H9 (cell line): ENCODE data around the gene BIRC7. TPM values are rescaled to one million over a fixed set of nuclear protein-coding genes. Genes with fewer than 3 reads are reported as not detected.

Experiments used
- DNase-seq: peaks from one replicate; pipeline ENCODE4 v3.0.0-alpha.2; 2017
- H2AFZ ChIP-seq: one replicate; pipeline ENCODE4 v1.6.1; 2013; ENCODE audit warnings: mild to moderate bottlenecking, low read length, control low read depth, moderate library complexity
- H2AK5ac ChIP-seq: 2 replicates; pipeline ENCODE4 v1.6.1; 2013; ENCODE audit warnings: low read length, control low read depth, mixed read lengths; ENCODE audit not compliant: insufficient read length
- H2BK120ac ChIP-seq: one replicate; pipeline ENCODE4 v1.6.1; 2013; ENCODE audit warnings: low read depth, mild to moderate bottlenecking, low read length, control low read depth, inconsistent platforms; ENCODE audit not compliant: poor library complexity, severe bottlenecking
- H2BK12ac ChIP-seq: 2 replicates; pipeline ENCODE4 v1.6.1; 2013; ENCODE audit warnings: low read length, control low read depth, mixed read lengths, low read depth; ENCODE audit not compliant: insufficient read length
- H2BK15ac ChIP-seq: 2 replicates; pipeline ENCODE4 v1.6.1; 2013; ENCODE audit warnings: low read depth, low read length, control low read depth
- H2BK20ac ChIP-seq: one replicate; pipeline ENCODE4 v1.6.1; 2013; ENCODE audit warnings: low read depth, mild to moderate bottlenecking, low read length, control low read depth, inconsistent platforms; ENCODE audit not compliant: poor library complexity, severe bottlenecking
- H2BK5ac ChIP-seq: 2 replicates; pipeline ENCODE4 v1.6.1; 2013; ENCODE audit warnings: low read length, control low read depth, mixed read lengths; ENCODE audit not compliant: insufficient read length
- H3K14ac ChIP-seq: 2 replicates; pipeline ENCODE4 v1.6.1; 2013; ENCODE audit warnings: low read length, control low read depth; ENCODE audit not compliant: insufficient read depth
- H3K18ac ChIP-seq: 2 replicates; pipeline ENCODE4 v1.6.1; 2013; ENCODE audit warnings: low read depth, mild to moderate bottlenecking, mixed read lengths, low read length, control low read depth; ENCODE audit not compliant: insufficient read length
- H3K23ac ChIP-seq: 2 replicates; pipeline ENCODE4 v1.6.1; 2013; ENCODE audit warnings: low read length, control low read depth, mixed read lengths, low read depth; ENCODE audit not compliant: insufficient read length
- H3K23me2 ChIP-seq: 2 replicates; pipeline ENCODE4 v1.6.1; 2013; ENCODE audit warnings: low read depth, mild to moderate bottlenecking, mixed read lengths, low read length, control low read depth; ENCODE audit not compliant: insufficient read length, poor library complexity, severe bottlenecking
- H3K27ac ChIP-seq: 2 replicates; pipeline ENCODE4 v1.5.1; 2013; ENCODE audit warnings: low read length, control low read depth, mixed read lengths, low read depth; ENCODE audit not compliant: insufficient read length
- H3K27me3 ChIP-seq: 2 replicates; pipeline ENCODE4 v1.6.1; 2013; ENCODE audit warnings: low read length, control low read depth, inconsistent platforms; ENCODE audit not compliant: insufficient read depth
- H3K4ac ChIP-seq: 2 replicates; pipeline ENCODE4 v1.6.1; 2013; ENCODE audit warnings: low read depth, mild to moderate bottlenecking, control low read depth, inconsistent platforms, low read length, moderate library complexity
- H3K4me1 ChIP-seq: 2 replicates; pipeline ENCODE4 v1.6.1; 2013; ENCODE audit warnings: low read length, control low read depth, inconsistent platforms; ENCODE audit not compliant: insufficient read depth
- H3K4me2 ChIP-seq: 2 replicates; pipeline ENCODE4 v1.6.1; 2013; ENCODE audit warnings: low read length, control low read depth, mixed read lengths; ENCODE audit not compliant: insufficient read length, insufficient read depth
- H3K56ac ChIP-seq: 2 replicates; pipeline ENCODE4 v1.6.1; 2013; ENCODE audit warnings: low read depth, mild to moderate bottlenecking, mixed read lengths, low read length, control low read depth; ENCODE audit not compliant: insufficient read length
- H3K79me1 ChIP-seq: 2 replicates; pipeline ENCODE4 v1.6.1; 2013; ENCODE audit warnings: low read depth, mild to moderate bottlenecking, moderate library complexity, low read length, control low read depth, inconsistent platforms; ENCODE audit not compliant: insufficient read depth, poor library complexity, severe bottlenecking
- H3K79me2 ChIP-seq: 2 replicates; pipeline ENCODE4 v1.6.1; 2013; ENCODE audit warnings: low read length, control low read depth, inconsistent platforms; ENCODE audit not compliant: insufficient read depth
- H3K9ac ChIP-seq: 2 replicates; pipeline ENCODE4 v1.6.1; 2013; ENCODE audit warnings: low read length, control low read depth, mixed read lengths; ENCODE audit not compliant: insufficient read length; ENCODE audit errors: extremely low read depth
- H3K9me3 ChIP-seq: one replicate; pipeline ENCODE4 v1.6.1; 2013; ENCODE audit warnings: low read depth, low read length, inconsistent platforms; ENCODE audit not compliant: control insufficient read depth
- H3T11ph ChIP-seq: one replicate; pipeline ENCODE4 v1.6.1; 2013; ENCODE audit warnings: mild to moderate bottlenecking, low read length, control low read depth, inconsistent platforms
- H4K20me1 ChIP-seq: one replicate; pipeline ENCODE4 v1.6.1; 2013; ENCODE audit not compliant: control insufficient read depth, insufficient read length, insufficient read depth
- H4K5ac ChIP-seq: 2 replicates; pipeline ENCODE4 v1.6.1; 2013; ENCODE audit warnings: low read depth, mild to moderate bottlenecking, mixed read lengths, low read length, control low read depth; ENCODE audit not compliant: insufficient read length
- H4K8ac ChIP-seq: replicated peaks from 2 replicates; pipeline ENCODE4 v1.6.1; 2013; ENCODE audit warnings: low read length, control low read depth, mixed read lengths, low read depth; ENCODE audit not compliant: insufficient read length
- H4K91ac ChIP-seq: 2 replicates; pipeline ENCODE4 v1.6.1; 2013; ENCODE audit warnings: low read depth, mild to moderate bottlenecking, moderate library complexity, mixed read lengths, low read length, control low read depth; ENCODE audit not compliant: insufficient read length
- H3K27ac Mint-ChIP-seq, 3 experiments: 2 replicates in 2 of 3; 3 replicates in 1 of 3; pipeline ENCODE4 v1.8.0; 2020 to 2021; ENCODE audit warnings: mixed read lengths in 3 of 3, mild to moderate bottlenecking in 1 of 3, moderate library complexity in 1 of 3
- H3K27me3 Mint-ChIP-seq: 2 replicates; pipeline ENCODE4 v1.8.0; 2021; ENCODE audit warnings: low read depth, mild to moderate bottlenecking, moderate library complexity, mixed read lengths
- H3K36me3 Mint-ChIP-seq, 3 experiments: 2 replicates in 2 of 3; 3 replicates in 1 of 3; pipeline ENCODE4 v1.8.0; 2020 to 2021; ENCODE audit warnings: low read depth in 3 of 3, mixed read lengths in 3 of 3; ENCODE audit not compliant: insufficient read depth in 1 of 3
- H3K4me1 Mint-ChIP-seq, 2 experiments: 2 replicates each; pipeline ENCODE4 v1.8.0; 2020; ENCODE audit warnings: mixed read lengths in 2 of 2
- H3K4me3 Mint-ChIP-seq, 2 experiments: 2 replicates in 1 of 2; 3 replicates in 1 of 2; pipeline ENCODE4 v1.8.0; 2020 to 2021; ENCODE audit warnings: mild to moderate bottlenecking in 2 of 2, mixed read lengths in 2 of 2, moderate library complexity in 1 of 2
- H3K9me3 Mint-ChIP-seq, 2 experiments: 2 replicates in 1 of 2; 3 replicates in 1 of 2; pipeline ENCODE4 v1.8.0; 2020; ENCODE audit warnings: mild to moderate bottlenecking in 2 of 2, mixed read lengths in 2 of 2, moderate library complexity in 1 of 2
- WGBS: extraction: QIAGEN DNeasy Blood & Tissue Kit; methylation state at CpG from one replicate; pipeline ENCODE4 v1.1.7; 2013; ENCODE audit warnings: missing lambda C conversion rate, low lambda C conversion rate, mixed read lengths; ENCODE audit not compliant: insufficient read length; ENCODE audit errors: extremely low coverage; 5-methylcytosine and 5-hydroxymethylcytosine counted together
- total RNA-seq: library from RNA; stranded (reverse); gene quantifications from 2 replicates; pipeline ENCODE4 v1.2.1, GENCODE V29; 2021
- TF ChIP-seq, protein P1 (sequence below): fragments of 200-600 bp; sonication (generic); conservative IDR thresholded peaks from 3 replicates; pipeline ENCODE4 v1.8.0; 2021; ENCODE audit warnings: antibody characterized with exemption, mild to moderate bottlenecking

Gene BIRC7
- total RNA-seq, 1 experiment from 2014 or later, result not detected

DNA sequence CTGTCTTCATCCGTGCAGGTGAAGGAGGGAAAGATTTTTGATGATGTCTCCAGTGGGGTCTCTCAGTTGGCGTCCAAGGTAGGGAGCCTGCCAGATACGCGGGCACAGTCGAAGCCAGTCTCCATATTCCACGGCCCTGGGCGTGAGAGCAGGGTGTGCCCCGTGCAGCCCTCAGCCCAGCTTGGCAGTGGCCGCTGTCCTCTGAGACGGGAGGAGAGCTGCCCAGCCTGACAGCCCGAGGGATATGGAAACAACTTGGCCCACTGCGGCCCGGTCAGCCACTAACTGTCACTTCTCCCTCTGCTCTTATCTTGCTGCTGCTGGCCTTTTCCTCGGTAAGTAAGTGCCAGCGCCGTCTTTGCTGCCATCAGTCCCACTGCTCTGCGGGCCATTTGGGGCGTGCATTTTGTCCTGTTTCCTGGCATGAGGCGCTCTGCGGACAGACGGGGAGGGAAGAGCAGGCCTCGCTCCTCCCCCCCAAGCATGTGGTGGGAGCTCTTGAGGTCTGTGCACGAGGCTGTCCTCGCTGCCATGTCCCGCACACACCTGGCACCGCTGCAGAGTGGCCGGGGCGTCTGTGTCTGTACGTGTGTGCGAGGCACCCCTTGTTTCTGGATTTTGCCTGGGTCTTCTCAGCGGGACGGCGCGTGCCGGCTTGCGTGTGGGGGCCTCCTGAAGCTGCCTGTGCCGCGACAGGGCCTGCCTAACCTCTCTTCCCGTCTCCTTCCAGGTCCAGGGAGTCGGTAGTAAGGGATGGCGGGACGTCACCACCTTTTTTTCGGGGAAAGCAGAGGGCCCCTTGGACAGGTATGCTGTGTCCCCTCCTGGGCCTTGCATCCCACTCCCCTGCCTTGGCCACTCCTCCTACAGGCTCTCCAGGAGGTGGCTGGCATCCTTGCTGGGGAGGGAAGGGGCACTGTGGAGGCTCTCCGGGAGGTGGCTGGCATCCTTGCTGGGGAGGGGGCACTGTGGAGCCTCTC is 50.2 kb downstream of the BIRC7 start:
- H3K4me1 ChIP-seq, result no peaks in the 10 kb centered on the region
- no peak overlapping the region for H3K56ac ChIP-seq
- no peak overlapping the region for H3K4ac ChIP-seq
- no peak overlapping the region for H3K27ac ChIP-seq
- H4K8ac ChIP-seq, result no peak overlapping the region
- no peaks in the 10 kb centered on the region for H3K79me1 ChIP-seq
- no peak overlapping the region for H3K23ac ChIP-seq
- H3K9me3 ChIP-seq, result no peaks in the 10 kb centered on the region
- H2AK5ac ChIP-seq, result no peak overlapping the region
- H3K9me3 Mint-ChIP-seq, result no peaks in the 10 kb centered on the region
- no peak overlapping the region for H2BK20ac ChIP-seq
- no peak for DNase-seq
- H3K18ac ChIP-seq, result no peak overlapping the region
- H2BK12ac ChIP-seq, result no peak overlapping the region
- H3K14ac ChIP-seq, result no peak overlapping the region
- no peak overlapping the region for H2BK15ac ChIP-seq
- H3K27me3 Mint-ChIP-seq, result no peaks in the 10 kb centered on the region
- H4K91ac ChIP-seq, result no peak overlapping the region
- no peak overlapping the region for H3K4me3 Mint-ChIP-seq
- H4K5ac ChIP-seq, result no peak overlapping the region
- H3K23me2 ChIP-seq, result peaks cover 3% of the 10 kb centered on the region
- no peak overlapping the region for H2AFZ ChIP-seq
- H3K79me2 ChIP-seq, result no peaks in the 10 kb centered on the region
- H2BK5ac ChIP-seq, result no peak overlapping the region
- H2BK120ac ChIP-seq, result no peak overlapping the region
- H3K9ac ChIP-seq, result no peak overlapping the region
- H3K4me2 ChIP-seq, result no peak overlapping the region
- no CpG with 5 or more reads among the region's 44 CpGs for WGBS
- TF ChIP-seq, protein P1, sequence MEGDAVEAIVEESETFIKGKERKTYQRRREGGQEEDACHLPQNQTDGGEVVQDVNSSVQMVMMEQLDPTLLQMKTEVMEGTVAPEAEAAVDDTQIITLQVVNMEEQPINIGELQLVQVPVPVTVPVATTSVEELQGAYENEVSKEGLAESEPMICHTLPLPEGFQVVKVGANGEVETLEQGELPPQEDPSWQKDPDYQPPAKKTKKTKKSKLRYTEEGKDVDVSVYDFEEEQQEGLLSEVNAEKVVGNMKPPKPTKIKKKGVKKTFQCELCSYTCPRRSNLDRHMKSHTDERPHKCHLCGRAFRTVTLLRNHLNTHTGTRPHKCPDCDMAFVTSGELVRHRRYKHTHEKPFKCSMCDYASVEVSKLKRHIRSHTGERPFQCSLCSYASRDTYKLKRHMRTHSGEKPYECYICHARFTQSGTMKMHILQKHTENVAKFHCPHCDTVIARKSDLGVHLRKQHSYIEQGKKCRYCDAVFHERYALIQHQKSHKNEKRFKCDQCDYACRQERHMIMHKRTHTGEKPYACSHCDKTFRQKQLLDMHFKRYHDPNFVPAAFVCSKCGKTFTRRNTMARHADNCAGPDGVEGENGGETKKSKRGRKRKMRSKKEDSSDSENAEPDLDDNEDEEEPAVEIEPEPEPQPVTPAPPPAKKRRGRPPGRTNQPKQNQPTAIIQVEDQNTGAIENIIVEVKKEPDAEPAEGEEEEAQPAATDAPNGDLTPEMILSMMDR, result no peak
- H3K27me3 ChIP-seq, result no peaks in the 10 kb centered on the region
- no peak overlapping the region for H3T11ph ChIP-seq
- H4K20me1 ChIP-seq, result no peaks in the 10 kb centered on the region
- peaks cover 8 to 60% (median 42%) of the 10 kb centered on the region in 3 experiments; a peak in 6 of 7 replicates for H3K36me3 Mint-ChIP-seq
- H3K4me1 Mint-ChIP-seq, result peaks cover 5% of the 10 kb centered on the region in 2 experiments; a peak in 3 of 4 replicates
- H3K27ac Mint-ChIP-seq, result no peak overlapping the region; a peak in 1 of 7 replicates
